Stimulated activated CD8-positive, alpha-beta memory T cell treated with anti-CD3 and anti-CD28 coated beads, Interleukin-7, amount 100 ng/mL, for 48 hours (primary cell): ENCODE measurements around the gene REV3L.
"Not testable (repeated sequence)": the region's sequence is repeated elsewhere in the genome, so short reads cannot be mapped to it uniquely, and the experiment has no call there.

ENCODE experiments used
- DNase-seq, 2 donors: peaks; one replicate each; pipeline ENCODE4 v3.0.0-alpha.2; 2020; ENCODE audit warnings: low read depth in 1 of 2; ENCODE audit errors: extremely low read depth in 1 of 2

REV3L gene

DNA sequence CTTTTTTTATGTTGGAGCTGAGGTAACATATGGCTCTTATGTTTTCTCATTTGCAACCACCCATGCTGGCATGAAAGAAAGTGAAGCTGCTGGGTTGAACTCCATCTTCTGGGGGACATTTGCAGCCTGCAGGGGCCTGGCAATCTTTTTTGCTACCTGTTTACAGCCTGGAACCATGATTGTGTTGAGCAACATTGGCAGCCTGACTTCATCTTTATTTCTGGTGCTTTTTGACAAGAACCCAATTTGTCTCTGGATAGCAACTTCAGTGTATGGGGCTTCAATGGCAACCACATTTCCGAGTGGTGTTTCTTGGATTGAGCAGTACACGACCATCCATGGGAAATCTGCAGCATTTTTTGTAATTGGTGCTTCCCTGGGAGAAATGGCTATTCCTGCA lies 216.7 kb downstream of the REV3L start:
- DNase-seq = no peak

DNA sequence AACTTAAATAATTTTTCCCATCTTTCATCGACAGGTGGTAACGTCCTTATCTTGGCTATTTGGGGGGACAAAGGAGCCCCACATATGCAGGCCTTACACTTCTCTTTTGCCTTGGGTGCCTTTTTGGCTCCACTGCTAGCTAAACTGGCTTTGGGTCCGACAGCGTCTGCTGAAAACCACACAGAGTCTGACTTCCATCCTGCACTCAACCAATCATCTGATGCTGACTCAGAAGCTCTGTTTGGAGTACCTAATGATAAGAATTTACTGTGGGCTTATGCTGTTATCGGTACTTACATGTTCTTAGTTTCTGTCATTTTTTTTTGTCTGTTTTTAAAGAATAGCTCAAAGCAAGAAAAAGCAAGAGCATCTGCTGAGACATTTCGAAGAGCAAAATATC lies 217.2 kb downstream of the REV3L start:
- DNase-seq = no peak

DNA sequence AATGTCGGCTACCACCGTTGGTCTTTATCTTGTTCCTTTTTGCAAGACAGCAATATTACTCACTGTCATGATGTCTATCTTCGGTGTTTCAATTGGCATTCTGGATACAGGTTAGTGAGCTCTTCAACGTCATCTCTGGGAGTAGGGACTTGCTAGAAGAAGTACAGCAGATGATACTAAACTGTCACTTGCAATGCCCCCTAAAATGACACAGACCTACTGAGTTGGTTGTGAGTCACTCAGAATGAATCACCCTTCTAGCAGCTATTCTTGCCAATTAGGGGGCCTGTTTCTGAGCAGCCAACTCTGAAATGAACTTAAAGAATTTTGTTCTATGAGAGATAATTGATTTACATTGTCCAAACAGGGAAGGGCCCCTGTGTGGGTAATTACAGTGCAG lies 219.2 kb downstream of the REV3L start:
- DNase-seq = no peak

DNA sequence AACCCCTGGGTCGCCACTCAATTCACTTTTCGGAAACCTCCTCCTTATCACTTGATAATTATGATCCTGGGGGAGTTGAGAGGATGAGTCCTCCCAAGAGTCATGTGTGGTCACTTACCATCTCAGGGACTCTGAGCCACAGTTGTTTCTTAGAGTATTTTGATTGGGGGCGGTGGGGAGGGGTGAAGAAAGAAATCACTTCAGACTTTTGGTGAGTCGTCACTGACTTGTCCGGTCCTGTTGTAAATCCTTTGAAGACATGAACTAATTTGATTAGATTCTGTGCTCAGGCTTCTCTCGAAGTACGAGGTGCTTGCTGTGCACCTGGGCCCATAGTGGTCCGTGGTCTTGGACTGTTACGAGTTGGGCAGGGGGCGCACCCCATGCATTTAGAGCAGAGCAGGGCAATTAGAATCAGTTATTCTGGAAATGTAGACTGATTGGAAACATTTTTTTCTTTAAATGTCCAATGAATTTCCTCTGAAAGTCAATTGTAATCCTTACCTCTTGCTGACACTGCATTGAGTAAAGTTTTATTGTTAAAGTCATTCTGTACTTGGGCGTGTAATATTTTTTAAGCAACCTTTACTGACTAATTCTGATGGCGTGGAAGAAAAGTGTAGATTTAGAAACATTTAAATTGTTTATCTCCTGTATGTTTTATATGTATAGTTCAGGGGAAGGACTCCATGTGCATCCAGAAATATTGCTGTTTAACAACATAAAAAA lies 222.3 kb downstream of the REV3L start:
- DNase-seq = no peak

DNA sequence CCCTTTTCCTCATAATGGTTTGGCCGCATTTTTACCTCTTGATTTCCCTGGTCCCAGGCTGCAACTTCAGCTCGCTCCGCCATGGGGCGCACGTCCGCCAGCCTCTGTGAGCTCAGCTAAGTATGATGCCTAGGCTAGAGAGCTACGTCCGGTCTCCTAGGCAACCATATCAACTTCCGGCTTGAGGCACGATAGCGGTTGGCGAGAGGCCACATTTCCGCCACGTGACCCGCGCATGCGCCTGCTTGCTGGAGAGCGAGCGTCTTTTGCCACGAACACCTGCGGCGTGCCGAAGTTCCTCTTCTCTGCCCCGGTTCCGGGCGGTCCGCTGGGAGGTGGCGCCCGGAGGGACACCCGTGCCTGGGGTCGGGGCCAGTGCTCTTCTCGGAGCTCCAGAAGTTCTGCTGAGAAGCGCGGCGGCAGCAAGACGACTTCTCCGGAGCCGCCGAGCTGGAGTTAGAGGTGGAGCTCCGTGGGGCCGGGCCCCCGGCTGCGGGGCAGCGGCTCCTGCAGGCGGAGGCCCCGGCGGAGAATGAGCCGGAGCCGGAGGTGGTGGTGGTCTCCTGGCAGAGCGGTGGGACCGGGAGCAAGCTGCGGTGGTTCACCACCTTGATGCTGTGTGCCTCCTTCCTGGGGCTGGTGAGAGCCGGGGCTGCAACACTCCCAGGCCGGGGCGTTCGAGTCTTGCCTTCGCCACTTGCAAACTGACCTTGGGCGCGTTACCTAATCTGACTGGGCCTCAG lies 223.8 kb downstream of the REV3L start:
- DNase-seq = peak; percentile 97 to 99

DNA sequence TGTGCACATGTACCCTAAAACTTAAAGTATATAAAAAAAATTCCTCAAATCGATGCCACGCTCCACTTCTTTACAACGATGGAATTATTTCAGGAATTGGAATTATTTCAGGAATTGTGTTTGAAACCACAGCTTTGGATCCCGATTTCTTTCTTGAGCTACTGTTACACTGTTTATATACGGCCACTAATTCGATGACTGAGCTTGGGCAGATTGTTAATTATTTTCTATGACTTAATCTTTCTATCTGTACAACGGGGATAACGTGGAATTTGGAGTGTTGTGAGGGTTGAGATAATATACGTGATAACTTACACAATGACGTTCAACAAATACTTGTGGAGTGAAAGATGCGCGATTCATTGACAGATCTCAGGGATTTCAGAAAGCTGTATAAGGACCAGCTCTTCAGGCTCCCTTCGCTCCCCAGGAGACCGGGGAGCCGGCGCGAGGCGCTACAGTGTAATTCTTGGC lies 224.4 kb downstream of the REV3L start:
- DNase-seq = no peak

DNA sequence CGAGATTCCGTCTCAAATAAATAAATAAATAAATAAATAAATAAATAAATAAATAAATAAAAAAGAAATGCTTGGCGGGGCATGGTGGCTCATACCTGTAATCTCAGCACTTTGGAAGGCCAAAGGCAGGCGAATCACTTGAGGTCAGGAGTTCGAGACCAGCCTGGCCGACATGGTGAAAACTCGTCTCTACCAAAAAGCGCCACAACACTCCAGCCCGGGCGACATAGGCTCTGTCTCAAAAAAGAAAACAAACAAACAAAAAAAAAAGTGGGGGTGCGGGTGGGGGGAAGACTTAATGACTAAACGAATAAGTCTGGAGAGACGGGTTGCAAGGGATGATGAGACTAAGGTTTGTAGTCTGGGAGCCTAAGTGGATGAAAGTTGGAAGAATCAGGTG lies 225.0 kb downstream of the REV3L start:
- DNase-seq = no peak

DNA sequence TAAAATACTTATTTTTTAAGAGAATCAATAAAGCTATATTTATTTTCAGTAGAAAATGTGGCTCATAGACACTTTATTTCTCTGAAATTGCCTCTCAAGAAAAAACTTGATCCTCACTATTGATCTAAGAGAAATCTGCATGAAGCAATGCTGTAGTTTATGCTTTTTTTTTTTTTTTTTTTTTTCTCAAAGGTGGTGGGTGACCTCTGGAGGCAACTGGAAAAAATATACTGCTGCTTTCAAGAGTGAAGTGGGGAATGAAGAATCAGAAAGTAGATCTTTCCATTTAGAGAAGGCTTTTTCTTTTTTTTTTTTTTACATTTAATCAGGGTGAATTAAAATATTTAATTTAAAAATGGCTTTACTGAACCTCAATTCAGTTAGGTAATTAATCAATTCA lies 226.4 kb downstream of the REV3L start:
- DNase-seq = no peak

DNA sequence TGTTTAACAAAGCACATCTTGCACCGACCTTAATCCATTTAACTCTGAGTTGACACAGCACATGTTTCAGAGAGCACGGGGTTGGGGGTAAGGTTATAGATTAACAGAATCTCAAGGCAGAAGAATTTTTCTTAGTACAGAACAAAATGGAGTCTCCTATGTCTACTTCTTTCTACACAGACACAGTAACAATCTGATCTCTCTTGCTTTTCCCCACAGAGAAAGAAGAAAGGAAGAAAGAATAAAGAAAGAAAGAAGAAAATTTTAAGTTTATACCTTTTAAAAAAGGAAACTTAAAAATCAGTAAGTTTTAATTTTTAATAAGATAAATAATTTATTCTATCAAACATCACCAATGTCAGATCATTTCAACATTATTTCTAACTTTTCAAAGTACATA lies 227.2 kb downstream of the REV3L start:
- DNase-seq = not testable (repeated sequence)

DNA sequence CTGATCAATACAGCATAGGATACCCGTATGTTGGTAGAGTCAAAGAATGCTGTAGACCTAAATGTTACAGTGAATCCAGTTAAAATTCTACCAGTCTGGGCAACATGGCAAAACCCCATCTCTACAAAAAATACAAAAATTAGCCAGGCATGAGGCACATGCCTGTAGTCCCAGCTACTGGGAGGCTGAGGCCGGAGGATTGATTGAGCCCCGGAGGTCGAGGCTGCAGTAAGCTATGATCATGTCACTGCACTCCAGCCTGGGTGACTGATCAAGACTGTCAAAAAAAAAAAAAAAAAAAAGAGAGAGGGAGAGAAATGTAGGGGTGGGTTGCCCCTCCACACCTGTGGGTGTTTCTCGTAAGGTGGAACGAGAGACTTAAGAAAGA lies 228.2 kb downstream of the REV3L start:
- no peak for DNase-seq

DNA sequence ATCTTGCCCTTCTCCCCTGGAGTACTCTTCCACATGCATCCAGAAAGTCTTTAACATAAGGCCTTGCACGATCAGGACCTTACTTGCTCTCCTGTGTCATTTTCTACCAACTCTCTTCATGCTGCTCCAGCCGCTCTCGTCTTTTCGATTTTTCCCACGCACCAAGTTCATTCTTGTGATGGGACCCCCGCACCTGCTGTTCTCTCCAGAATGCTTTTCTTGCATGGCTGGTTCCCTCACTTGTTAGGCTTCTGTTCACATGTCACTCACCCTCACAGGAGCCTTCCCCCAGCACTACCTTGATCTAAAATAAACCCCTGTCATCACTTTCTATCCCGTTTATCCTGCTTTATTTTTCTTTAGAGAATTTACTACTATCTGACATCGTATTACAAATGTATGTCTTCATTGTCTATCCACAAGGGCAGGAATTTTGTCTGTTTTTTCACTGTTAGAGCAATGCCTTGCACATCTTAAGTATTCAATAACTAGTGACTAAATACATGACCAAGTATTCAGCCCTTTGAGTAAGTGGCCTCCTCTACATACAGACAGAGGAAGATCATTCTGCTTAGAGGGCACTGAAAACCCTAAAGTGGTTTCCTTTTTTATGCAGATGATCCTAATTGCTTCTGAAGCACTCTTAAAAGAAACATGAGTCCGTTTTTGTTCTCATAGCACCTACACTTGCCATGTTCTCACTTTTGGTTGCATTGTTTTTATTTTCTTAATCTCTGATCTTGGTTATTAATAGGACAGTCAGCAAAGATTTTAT lies 228.8 kb downstream of the REV3L start:
- no peak for DNase-seq

DNA sequence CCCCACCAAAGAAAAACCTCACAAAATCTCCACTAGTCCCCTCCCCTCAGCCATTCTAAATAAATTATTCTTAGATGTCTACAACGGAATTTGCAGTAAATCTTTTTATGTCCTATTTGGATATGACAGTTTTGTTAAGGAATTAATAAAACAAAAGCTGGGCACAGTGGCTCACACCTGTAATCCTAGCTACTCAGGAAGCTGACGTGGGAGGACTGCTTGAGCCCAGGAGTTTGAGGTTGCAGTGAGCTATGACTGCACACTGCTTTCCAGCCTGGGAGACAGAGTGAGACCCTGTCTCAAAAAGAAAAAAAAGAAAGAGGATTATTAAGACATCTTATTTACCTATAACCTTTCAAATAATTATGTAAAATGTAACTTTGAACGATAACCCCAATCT lies 230.3 kb downstream of the REV3L start:
- DNase-seq = no peak

DNA sequence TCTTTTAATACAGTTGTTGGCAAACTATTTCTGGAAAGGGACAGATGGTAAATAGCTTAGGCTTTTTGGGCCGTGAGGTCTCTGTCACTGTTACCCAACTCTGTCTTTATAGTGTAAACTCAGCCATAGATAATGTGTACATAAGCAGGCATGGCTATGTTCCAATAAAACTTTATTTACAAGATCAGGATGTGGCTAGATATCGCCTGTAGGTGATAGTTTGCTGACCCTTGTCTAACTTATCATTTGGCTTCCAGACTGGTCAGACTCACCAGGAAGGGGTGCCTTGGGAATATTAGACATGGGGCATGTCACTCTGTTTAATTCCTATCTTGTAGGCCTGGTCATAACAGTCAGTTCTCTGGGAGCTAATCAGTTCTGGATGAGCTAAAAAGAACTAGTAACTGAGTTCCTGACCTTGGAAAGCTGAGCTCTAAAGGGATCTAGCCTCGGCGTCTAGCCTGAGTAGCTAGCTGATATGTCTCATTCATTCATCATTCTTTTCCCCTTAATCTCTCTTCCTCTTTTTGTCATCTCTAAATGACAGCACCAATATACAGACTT lies 232.1 kb downstream of the REV3L start:
- no peak for DNase-seq
